Suprapubic skin (tissue), 4 donors: ENCODE measurements around the gene PDE6A.

Experiments
- EP300 ChIP-seq: sonication (generic); formaldehyde crosslinking; IDR thresholded peaks from one replicate; pipeline ENCODE4 v1.6.1; 2017; ENCODE audit warnings: antibody characterized with exemption
- POLR2A ChIP-seq, 2 donors: fragments of 450-650 bp; IDR thresholded peaks; one replicate each; pipeline ENCODE4 v1.6.1; 2017; ENCODE audit warnings: antibody characterized with exemption in 2 of 2, mild to moderate bottlenecking in 2 of 2, moderate library complexity in 2 of 2
- POLR2AphosphoS5 ChIP-seq, 3 donors: sonication (generic); formaldehyde crosslinking; IDR thresholded peaks; one replicate each; pipeline ENCODE4 v1.6.1; 2017; ENCODE audit warnings: antibody characterized with exemption in 3 of 3
- TF ChIP-seq, protein P1 (sequence below), 2 donors: fragments of 200-600 bp in 1 of 2; fragments of 450-650 bp in 1 of 2; sonication (generic) in 1 of 2; IDR thresholded peaks; one replicate each; pipeline ENCODE4 v1.5.1; 2016 to 2019; ENCODE audit warnings: antibody characterized with exemption in 2 of 2, mild to moderate bottlenecking in 1 of 2, moderate library complexity in 1 of 2

DNA sequence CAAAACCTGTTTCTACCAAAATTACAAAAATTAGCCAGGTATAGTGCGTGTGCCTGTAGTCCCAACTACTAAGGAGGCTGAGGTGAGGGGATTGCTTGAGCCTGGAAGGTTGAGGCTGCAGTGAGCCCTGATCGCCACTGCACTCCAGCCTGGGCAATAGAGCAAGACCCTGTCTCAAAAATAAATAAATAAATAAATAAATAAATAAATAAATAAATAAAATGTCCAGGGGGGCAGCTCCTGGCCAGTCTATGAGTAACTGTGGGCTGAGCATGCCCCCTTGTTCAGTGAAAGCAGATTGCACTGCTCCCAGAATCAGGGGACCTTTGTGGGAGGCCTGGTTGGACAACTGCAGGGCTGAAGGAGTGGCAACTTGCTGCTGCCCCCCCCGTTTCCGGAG is 62.7 kb downstream of the PDE6A start:
- TF ChIP-seq, protein P1, sequence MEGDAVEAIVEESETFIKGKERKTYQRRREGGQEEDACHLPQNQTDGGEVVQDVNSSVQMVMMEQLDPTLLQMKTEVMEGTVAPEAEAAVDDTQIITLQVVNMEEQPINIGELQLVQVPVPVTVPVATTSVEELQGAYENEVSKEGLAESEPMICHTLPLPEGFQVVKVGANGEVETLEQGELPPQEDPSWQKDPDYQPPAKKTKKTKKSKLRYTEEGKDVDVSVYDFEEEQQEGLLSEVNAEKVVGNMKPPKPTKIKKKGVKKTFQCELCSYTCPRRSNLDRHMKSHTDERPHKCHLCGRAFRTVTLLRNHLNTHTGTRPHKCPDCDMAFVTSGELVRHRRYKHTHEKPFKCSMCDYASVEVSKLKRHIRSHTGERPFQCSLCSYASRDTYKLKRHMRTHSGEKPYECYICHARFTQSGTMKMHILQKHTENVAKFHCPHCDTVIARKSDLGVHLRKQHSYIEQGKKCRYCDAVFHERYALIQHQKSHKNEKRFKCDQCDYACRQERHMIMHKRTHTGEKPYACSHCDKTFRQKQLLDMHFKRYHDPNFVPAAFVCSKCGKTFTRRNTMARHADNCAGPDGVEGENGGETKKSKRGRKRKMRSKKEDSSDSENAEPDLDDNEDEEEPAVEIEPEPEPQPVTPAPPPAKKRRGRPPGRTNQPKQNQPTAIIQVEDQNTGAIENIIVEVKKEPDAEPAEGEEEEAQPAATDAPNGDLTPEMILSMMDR (IDR thresholded peaks at IDR 0.05), result no peak
- no peak for TF ChIP-seq POLR2A (IDR thresholded peaks at IDR 0.05)
- TF ChIP-seq POLR2AphosphoS5 (IDR thresholded peaks at IDR 0.05), result no peak
- no peak for TF ChIP-seq EP300
